ENCODE measurements around the gene AURKAIP1. TPM values are rescaled to one million over a fixed set of nuclear protein-coding genes. Genes with fewer than 3 reads are reported as not detected.

AURKAIP1 gene
- total and polyA plus RNA-seq, 2 of the 13 experiments (the other 11 are each of a cell fraction or from before 2014, with no cell fraction given), result 69.5 to 175 TPM

DNA sequence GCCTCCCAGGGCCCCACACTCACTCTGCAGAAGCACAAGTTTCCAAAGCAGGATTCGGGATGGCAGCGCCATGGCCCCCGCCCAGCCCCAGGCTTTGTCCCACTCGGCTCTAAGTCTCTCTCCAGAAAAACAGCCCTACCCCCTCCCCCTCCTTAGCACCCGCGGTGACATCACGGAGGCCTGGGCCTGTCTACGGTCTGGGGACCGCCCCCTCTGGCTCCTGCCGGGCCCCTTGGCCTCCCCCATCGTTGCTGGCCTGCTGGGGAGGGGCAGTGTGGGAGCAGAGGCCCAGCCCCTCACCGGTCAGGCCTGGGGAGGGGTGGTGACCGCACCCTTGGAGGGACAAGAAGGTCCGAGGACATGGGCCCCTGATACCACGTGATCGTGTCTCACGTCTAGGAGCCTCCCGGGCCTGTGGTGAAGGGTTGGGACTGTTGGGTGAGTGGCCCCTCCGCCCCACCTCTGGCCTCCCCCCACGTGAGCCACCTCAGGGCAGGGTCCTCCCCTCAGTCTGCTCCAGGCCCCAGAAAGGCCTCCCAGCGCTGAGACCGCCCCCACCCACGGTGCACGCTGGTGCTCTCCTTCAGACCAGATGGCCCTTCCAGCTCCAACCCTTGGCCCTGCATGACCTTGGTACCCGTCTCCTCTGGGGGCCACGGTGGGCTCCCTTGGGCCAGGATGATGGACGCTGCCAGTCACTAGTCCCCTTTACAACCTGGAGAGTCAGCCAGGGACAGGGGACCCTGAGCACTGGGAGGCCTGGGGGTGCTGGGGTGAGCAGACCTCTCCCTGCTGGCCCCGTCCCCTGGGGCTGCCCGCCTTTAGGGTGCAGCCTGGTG, 16.4 kb downstream of the AURKAIP1 start, which contains the start of gene MXRA8 (continued):
- TF ChIP-seq AGO2 (optimal IDR thresholded peaks at IDR 0.05; ENCODE audit: low read depth, low read length), result peak; percentile 61
- no peak for TF ChIP-seq JDP2 (CRISPR knock-in tag; IDR thresholded peaks at IDR 0.05; ENCODE audit: borderline replicate concordance)
- TF ChIP-seq RXRB (CRISPR knock-in tag; IDR thresholded peaks at IDR 0.05; ENCODE audit: borderline replicate concordance), result peak; percentile 11; the same call in 1 of the 2 replicates
- TF ChIP-seq, protein P1, sequence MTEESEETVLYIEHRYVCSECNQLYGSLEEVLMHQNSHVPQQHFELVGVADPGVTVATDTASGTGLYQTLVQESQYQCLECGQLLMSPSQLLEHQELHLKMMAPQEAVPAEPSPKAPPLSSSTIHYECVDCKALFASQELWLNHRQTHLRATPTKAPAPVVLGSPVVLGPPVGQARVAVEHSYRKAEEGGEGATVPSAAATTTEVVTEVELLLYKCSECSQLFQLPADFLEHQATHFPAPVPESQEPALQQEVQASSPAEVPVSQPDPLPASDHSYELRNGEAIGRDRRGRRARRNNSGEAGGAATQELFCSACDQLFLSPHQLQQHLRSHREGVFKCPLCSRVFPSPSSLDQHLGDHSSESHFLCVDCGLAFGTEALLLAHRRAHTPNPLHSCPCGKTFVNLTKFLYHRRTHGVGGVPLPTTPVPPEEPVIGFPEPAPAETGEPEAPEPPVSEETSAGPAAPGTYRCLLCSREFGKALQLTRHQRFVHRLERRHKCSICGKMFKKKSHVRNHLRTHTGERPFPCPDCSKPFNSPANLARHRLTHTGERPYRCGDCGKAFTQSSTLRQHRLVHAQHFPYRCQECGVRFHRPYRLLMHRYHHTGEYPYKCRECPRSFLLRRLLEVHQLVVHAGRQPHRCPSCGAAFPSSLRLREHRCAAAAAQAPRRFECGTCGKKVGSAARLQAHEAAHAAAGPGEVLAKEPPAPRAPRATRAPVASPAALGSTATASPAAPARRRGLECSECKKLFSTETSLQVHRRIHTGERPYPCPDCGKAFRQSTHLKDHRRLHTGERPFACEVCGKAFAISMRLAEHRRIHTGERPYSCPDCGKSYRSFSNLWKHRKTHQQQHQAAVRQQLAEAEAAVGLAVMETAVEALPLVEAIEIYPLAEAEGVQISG (CRISPR knock-in tag; IDR thresholded peaks at IDR 0.05), result peak; percentile 61; the same call in 1 of the 2 replicates
- no peak for TF ChIP-seq SOX13 (IDR thresholded peaks at IDR 0.05)
- peak in 1 of 2 experiments; percentile 43; a peak in 2 of 4 replicates for TF ChIP-seq SOX13 (CRISPR knock-in tag; conservative IDR thresholded peaks at IDR 0.05 in 1 of 2, IDR thresholded peaks at IDR 0.05 in 1 of 2)
- TF ChIP-seq GATAD1 (CRISPR knock-in tag; IDR thresholded peaks at IDR 0.05), result 0 out of 2 replicates have a peak, but pooled peaks have one; percentile 42
- TF ChIP-seq MED1 (CRISPR knock-in tag; IDR thresholded peaks at IDR 0.05), result peak; percentile 22; the same call in 1 of the 2 replicates
- TF ChIP-seq ZNF781 (CRISPR knock-in tag; IDR thresholded peaks at IDR 0.05; ENCODE audit: borderline replicate concordance, not compliant biosample characterization), result peak; percentile 42
- 0 out of 2 replicates have a peak, but pooled peaks have one; percentile 31 for TF ChIP-seq HNRNPL (IDR thresholded peaks at IDR 0.05; ENCODE audit: low read depth, low read length)
- TF ChIP-seq, protein P2, sequence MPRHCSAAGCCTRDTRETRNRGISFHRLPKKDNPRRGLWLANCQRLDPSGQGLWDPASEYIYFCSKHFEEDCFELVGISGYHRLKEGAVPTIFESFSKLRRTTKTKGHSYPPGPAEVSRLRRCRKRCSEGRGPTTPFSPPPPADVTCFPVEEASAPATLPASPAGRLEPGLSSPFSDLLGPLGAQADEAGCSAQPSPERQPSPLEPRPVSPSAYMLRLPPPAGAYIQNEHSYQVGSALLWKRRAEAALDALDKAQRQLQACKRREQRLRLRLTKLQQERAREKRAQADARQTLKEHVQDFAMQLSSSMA (CRISPR knock-in tag; IDR thresholded peaks at IDR 0.05), result peak; percentile 68; the same call in 1 of the 2 replicates
- TF ChIP-seq TBX2 (CRISPR knock-in tag; IDR thresholded peaks at IDR 0.05; ENCODE audit: borderline replicate concordance), result peak; percentile 52; the same call in 1 of the 2 replicates
- TF ChIP-seq, protein P3, sequence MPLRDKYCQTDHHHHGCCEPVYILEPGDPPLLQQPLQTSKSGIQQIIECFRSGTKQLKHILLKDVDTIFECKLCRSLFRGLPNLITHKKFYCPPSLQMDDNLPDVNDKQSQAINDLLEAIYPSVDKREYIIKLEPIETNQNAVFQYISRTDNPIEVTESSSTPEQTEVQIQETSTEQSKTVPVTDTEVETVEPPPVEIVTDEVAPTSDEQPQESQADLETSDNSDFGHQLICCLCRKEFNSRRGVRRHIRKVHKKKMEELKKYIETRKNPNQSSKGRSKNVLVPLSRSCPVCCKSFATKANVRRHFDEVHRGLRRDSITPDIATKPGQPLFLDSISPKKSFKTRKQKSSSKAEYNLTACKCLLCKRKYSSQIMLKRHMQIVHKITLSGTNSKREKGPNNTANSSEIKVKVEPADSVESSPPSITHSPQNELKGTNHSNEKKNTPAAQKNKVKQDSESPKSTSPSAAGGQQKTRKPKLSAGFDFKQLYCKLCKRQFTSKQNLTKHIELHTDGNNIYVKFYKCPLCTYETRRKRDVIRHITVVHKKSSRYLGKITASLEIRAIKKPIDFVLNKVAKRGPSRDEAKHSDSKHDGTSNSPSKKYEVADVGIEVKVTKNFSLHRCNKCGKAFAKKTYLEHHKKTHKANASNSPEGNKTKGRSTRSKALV (CRISPR knock-in tag; IDR thresholded peaks at IDR 0.05), result no peak
- no peak for TF ChIP-seq ZNF598 (CRISPR knock-in tag; IDR thresholded peaks at IDR 0.05; ENCODE audit: borderline replicate concordance)
- TF ChIP-seq, protein P4, sequence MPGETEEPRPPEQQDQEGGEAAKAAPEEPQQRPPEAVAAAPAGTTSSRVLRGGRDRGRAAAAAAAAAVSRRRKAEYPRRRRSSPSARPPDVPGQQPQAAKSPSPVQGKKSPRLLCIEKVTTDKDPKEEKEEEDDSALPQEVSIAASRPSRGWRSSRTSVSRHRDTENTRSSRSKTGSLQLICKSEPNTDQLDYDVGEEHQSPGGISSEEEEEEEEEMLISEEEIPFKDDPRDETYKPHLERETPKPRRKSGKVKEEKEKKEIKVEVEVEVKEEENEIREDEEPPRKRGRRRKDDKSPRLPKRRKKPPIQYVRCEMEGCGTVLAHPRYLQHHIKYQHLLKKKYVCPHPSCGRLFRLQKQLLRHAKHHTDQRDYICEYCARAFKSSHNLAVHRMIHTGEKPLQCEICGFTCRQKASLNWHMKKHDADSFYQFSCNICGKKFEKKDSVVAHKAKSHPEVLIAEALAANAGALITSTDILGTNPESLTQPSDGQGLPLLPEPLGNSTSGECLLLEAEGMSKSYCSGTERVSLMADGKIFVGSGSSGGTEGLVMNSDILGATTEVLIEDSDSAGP (CRISPR knock-in tag; IDR thresholded peaks at IDR 0.05; ENCODE audit: borderline replicate concordance), result peak; percentile 66
- TF ChIP-seq SIN3B (IDR thresholded peaks at IDR 0.05; ENCODE audit: low read length), result no peak
- TF ChIP-seq ZNF629 (CRISPR knock-in tag; conservative IDR thresholded peaks at IDR 0.05), result no peak
- 0 out of 2 replicates have a peak, but pooled peaks have one; percentile 20 for TF ChIP-seq MTA1 (CRISPR knock-in tag; IDR thresholded peaks at IDR 0.05; ENCODE audit: borderline replicate concordance)
